Amniotic epithelial cell (primary cell): ENCODE measurements around the gene WWC2.

Experiments used
- DNase-seq: peaks from one replicate; pipeline ENCODE4 v3.0.0-alpha.2; 2010; ENCODE audit warnings: low read depth

The WWC2 gene

DNA sequence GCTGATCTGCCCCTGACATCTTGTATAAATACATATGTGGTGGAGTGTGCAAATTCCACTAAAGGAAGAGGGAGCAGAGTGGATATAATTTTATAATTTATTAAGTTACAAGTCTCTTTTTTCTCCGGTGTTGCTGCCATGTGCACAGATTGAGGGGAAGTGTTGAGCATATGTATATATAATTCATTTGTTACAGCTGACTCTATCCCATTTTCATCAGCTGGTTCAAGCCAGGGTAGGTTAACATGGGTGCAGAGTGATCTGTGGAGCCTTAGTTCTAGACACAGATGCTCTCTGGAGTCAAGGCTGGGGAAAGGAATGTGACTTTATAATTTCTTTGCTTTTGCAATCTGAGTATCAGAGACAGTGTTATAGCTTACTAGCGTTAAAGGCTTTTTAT, 103.5 kb downstream of the WWC2 start:
- no peak for DNase-seq

DNA sequence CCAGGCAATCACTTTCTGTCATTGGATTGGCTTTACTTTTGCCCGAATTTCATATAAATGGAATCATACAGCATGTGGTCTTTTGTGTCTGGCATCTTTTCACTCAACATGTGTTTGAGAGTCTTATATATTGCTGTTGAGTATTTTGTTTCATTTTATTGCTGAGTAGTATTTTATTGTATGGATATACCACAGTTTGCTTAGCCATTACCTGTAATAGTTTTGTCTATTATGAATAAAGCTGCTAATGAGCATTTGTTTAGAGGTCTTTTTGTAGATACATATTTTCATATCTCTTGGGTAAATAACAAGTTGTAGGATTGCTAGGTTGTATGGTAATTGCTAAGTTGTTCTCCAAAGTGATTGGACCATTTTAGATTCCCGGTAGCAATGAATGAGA, 105.7 kb downstream of the WWC2 start:
- DNase-seq: no peak

DNA sequence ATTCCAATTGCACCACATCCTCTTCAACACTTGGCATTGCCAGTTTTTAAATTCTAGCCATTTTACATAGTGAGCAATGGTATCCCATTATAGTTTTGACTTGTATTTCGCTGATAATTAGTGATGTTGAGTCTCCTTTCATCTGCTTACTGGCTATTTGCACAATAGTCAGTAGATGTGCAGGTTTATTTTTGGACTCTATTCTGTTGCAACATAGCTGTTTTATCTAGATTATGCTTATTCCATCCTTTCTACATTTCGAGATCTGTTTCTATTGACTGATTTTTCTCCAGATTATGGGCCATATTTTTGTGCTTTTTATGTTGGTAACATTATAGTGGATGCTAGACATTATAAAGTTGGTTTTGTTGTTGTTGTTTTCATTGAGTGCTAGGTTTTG, 106.1 kb downstream of the WWC2 start:
- peak; percentile 38 for DNase-seq

DNA sequence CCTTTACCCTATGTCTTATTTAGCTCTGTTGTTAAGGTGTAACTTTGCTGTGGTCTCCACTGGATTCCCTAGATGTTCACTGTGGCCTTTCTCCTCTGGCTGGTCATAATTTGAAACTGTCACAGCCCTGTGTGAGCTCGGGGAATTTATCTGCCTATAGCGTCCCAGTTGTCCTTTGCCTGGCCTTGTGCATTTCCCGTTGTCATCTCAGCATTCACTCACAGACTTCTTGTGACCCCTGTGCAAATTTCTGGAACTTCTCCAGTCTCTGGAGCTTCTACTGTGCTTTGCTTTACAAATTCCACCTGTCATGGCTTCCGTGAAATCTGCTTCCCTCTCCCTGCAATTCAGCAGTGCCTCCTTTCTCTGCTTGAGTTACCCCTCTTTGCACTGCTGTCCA, 106.7 kb downstream of the WWC2 start:
- no peak for DNase-seq

DNA sequence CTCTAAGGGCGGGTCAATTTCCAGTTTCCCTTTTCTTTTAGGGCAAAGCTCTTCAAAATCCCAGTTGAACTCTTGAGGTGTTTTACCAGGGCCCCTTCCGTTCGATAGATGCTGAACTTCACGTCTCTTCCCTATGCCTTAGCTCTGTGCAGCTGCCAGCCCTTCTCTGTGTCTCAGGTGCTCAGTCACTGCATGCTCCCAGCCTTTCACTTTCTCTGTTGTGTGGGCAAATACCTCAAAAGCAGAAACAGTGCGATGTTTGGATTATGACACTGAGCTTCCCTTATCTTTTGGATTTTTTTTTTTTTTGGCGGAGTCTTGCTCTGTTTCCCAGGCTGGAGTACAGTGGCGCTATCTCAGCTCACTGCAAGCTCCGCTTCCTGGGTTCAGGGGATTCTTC, 112.5 kb downstream of the WWC2 start:
- peak; percentile 24 for DNase-seq

- DNase-seq: no peak
These were observed 114.9 kb downstream of the WWC2 start for GRCh38 chr4:183213996-183214395.

DNA sequence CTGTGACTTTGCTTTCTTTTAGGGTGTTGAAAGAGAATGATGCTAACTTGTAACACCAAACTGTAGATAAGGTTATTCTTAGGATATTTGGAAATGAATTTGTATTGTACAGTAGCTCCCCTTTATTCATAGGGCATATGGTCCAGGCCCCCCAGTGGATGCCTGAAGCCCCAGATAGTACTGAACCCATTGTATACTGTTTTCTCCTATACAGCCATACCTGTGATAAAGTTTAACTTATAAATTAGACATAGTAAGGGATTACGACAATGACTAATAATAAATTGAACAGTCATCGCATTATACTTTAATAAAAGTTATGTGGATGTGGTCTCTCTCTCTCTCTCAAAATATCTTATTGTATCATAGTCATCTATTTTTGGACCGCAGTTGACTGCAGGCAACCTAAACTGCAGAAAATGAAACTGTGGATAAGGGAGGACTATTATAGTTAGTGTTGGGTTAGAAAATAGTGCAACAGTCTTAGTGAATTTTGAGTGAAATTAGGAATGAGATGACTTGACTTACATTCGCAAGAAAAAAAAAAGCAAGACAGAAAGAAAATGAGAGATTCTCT, 115.9 kb downstream of the WWC2 start:
- DNase-seq: no peak

GRCh38 chr4:183220236-183220635, 121.2 kb downstream of the WWC2 start:
- DNase-seq: no peak

DNA sequence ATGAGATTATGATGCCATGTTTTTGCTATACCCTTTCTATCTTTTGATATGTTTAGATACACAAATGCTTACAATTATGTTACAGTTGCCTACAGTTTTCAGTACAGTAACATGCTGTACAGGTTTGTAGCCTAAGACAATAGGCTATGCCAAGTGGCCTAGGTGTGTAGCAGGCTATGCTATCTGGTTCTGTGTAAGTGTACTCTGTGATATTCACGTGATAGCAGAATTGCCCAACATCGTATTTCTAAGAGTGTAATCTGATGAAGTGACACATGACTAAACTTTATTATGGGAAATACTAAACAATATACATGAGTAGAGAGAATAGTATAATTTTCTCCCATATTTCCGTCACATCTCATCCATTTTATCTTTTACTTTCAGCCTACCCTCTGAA, 124.0 kb downstream of the WWC2 start:
- no peak for DNase-seq

- no peak for DNase-seq
These were observed 130.3 kb downstream of the WWC2 start for GRCh38 chr4:183229397-183229796.

DNA sequence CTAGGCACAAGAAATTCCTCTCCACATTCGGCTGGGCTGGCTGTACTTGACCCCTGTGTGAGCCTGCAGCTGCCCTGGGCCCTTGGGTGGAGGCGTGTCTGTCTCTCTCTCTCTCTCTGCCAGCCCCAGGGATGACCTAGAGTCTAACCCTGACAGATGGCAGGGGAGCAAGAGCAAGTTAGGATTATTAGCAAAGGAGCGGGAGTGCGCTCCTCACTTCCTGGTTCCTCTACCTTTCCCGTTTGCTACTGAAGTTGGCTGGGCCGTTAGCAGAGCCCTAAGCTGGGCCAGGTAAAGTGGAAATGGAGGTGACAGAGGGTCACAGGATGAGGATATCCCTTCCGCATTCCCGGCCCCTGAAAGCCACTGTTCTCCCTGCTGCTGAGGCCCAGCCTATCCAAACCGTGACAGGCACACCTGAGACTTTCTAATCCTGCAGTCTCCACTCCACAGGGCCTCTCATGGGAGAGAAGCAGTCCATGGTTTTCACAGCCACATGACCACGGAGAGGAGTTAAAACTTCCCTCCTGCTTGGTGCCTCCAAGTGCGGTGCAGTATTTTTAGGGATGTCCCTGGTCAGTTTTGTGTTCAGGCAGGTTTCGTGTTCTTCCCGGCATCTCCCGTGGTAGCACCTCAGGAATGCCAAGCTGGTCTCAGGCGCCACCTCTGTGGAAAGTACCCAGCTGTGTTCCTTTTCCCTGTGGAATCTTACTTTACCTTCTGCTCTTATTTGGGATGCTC, 141.7 kb downstream of the WWC2 start:
- no peak for DNase-seq

DNA sequence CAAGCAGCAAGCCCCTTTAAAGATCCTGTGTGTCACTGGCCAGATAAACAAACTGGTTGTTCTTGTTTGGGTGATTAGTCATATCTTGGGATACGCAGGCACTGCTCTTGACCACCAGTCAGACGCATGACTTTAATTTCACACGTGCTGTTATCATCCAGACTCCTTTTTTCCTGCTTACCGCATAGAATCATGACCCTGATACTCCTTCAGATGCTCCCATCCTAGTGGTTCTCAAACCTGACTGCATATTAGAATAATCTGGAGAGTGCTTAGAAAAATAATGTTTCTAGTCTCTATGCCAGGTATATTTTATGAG, 142.2 kb downstream of the WWC2 start:
- peak; percentile 94 for DNase-seq

DNA sequence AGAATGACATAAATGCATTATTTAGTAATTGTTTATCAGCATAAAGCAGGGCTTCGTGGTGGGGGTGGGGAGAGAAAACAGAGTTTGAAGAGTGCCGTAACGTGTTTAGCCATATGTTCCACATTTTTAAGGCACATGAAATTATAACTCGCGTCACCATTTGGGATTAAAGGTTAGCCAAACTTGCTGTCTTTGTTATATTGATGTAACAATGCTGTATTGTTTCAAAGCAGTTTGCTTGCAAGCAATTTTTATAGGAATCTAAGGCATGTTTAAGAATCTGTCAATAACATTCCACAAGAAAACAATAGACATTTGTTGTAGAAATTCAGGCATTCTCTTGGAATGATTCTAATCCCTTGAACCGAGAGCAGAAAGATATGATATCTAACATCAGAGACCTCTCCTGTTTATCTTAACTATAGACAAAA, 142.7 kb downstream of the WWC2 start:
- no peak for DNase-seq

DNA sequence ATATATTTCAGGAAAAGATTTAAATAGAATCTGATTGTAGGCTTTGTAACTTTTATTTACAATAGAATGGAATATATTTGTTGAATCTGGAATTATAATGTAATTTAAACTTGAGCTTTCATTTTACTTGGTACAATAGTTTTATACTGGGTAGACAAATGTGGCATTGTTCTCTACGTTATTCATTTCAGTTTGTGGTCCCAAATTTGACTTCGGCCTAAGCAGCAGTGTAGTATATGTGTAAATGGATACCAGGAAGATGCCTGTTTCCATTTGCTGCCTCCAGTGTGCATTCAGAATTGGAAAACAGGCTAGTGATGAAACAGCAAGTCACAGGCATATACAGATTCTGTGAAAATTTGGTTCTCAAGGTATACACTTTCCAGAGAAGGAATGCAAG, 143.2 kb downstream of the WWC2 start:
- no peak for DNase-seq

- no peak for DNase-seq
These were observed 145.0 kb downstream of the WWC2 start for GRCh38 chr4:183244019-183244418.

- DNase-seq: no peak
These were observed 145.4 kb downstream of the WWC2 start for GRCh38 chr4:183244506-183244905.

- DNase-seq: no peak
These were observed 149.1 kb downstream of the WWC2 start for GRCh38 chr4:183248201-183248600.

DNA sequence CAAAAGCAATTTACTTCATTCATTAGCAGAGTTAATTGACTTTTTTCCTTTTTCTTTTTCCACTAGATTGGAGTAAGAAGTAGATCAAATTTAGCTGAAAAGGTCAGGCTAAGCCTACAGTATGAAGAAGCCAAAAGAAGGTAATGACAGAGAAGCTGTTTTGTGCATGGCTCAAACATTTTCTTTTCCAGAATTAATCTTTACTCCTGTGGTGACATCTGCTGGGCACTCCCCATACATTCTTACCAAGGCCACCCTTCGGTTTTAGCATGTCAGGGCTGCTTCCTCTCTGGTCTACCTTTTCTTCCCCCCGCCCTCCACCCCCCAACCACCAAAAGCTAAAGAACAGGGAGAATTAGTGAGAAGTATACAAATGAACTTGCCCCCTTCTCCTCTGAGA, 150.8 kb downstream of the WWC2 start:
- peak; percentile 41 for DNase-seq

GRCh38 chr4:183250831-183251230, 151.8 kb downstream of the WWC2 start:
- DNase-seq: no peak

- DNase-seq: no peak
These were observed 153.9 kb downstream of the WWC2 start for GRCh38 chr4:183252959-183253358.

- DNase-seq: no peak
These were observed 154.4 kb downstream of the WWC2 start for GRCh38 chr4:183253451-183253850.

GRCh38 chr4:183254162-183254561, 155.1 kb downstream of the WWC2 start:
- no peak for DNase-seq

- no peak for DNase-seq
These were observed 156.4 kb downstream of the WWC2 start for GRCh38 chr4:183255487-183255886.

DNA sequence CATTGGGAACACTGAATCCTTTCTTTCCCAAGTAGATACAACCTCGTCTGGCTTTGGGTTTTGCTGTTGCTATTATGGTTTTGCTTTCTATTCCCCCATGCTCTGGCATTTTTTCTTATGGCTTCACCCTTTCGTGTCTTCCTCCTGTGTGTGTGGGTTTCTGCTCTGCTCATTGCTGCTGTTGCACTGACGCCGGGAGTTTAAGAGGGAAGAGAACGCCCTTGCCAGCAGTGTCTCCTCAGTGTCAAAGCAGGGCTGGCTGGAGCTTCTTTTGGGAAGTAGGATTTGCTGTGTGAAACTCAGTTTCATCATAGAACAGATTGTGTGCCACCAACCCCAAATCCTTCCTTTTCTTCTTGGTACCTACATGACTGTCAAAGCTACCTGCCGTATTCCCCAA, 157.3 kb downstream of the WWC2 start:
- no peak for DNase-seq
